Measurements from ENCODE around the gene RASEF. TPM values are rescaled to one million over a fixed set of nuclear protein-coding genes. Genes with fewer than 3 reads are reported as not detected.

RASEF gene
- total and polyA plus RNA-seq, 2 donors (not counting 3 experiments of a cell fraction or from before 2014, with no cell fraction given) = 0.11 TPM; not detected in 1

GRCh38 chr9:83002329-83002728 lies 60.6 kb downstream of the RASEF start:
- Histone ChIP-seq H4K20me1 (replicated peaks; ENCODE audit: control insufficient read depth, extremely low read depth, insufficient read depth, low read length) (no peaks in the 10 kb centered on the region), H3K4me2 (ENCODE audit: insufficient read depth, low read length) (no peak overlapping the region), H3K9me1 (replicated peaks; ENCODE audit: control insufficient read depth, extremely low read depth, insufficient read depth, low read length) (no peaks in the 10 kb centered on the region), H3K36me3 (ENCODE audit: control insufficient read depth in 2 of 2, extremely low read depth in 1 of 2, insufficient read depth in 2 of 2, low read length in 2 of 2) (no peaks in the 10 kb centered on the region), H3K27me3 (ENCODE audit: control insufficient read depth in 2 of 2, insufficient read depth in 2 of 2, low read length in 2 of 2) (no peaks in the 10 kb centered on the region), H3K9me3 (replicated peaks; ENCODE audit: control insufficient read depth, insufficient read depth, low read length) (no peaks in the 10 kb centered on the region), H3K4me1 (ENCODE audit: control insufficient read depth, extremely low read depth, insufficient read depth, low read length) (no peaks in the 10 kb centered on the region), H3K79me2 (ENCODE audit: control insufficient read depth, insufficient read depth, low read length) (no peaks in the 10 kb centered on the region), H3K9ac (replicated peaks; ENCODE audit: extremely low read depth, insufficient read depth, low read length) (no peak overlapping the region), H2AFZ (ENCODE audit: low read depth, low read length) (no peak overlapping the region), H3K4me3 (replicated peaks in 1 of 3; ENCODE audit: insufficient read depth in 1 of 3, low read depth in 1 of 3, low read length in 3 of 3) (no peak overlapping the region), H3K27ac (ENCODE audit: insufficient read depth, low read depth, low read length) (no peak overlapping the region)
- ChIA-PET CTCF (no interaction called here), POLR2A (no interaction called here)
- DNase-seq (ENCODE audit: low read depth, low spot score) (no peak), FAIRE-seq (no peak)
- BruUV-seq (replicated peaks) = no TSS peak
- no peak for TF ChIP-seq MYC (IDR thresholded peaks at IDR 0.05; ENCODE audit: low read depth, low read length)
- intact Hi-C loops (cut with micrococcal nuclease) (no loop called here), dilution Hi-C loops (cut with MboI; ENCODE audit: extremely low pct_ligation_motif_present, low sequenced_read_pairs) (no loop called here)

GRCh38 chr9:83000765-83001164 lies 62.2 kb downstream of the RASEF start:
- TF ChIP-seq MYC (IDR thresholded peaks at IDR 0.05; ENCODE audit: low read depth, low read length) (no peak), JUN (IDR thresholded peaks at IDR 0.05; ENCODE audit: borderline replicate concordance, insufficient read depth, insufficient read length, low read depth) (no peak)
- intact Hi-C loops (cut with micrococcal nuclease) = no loop called here
- no peaks in the 10 kb centered on the region for H3K36me3 ChIP-seq (ENCODE audit: control insufficient read depth in 2 of 2, extremely low read depth in 1 of 2, insufficient read depth in 2 of 2, low read length in 2 of 2)
- no peaks in the 10 kb centered on the region for H3K9me1 ChIP-seq (replicated peaks; ENCODE audit: control insufficient read depth, extremely low read depth, insufficient read depth, low read length)
- H3K4me3 ChIP-seq (replicated peaks in 1 of 3; ENCODE audit: insufficient read depth in 1 of 3, low read depth in 1 of 3, low read length in 3 of 3) = no peak overlapping the region
- dilution Hi-C loops (cut with MboI; ENCODE audit: extremely low pct_ligation_motif_present, low sequenced_read_pairs) = no loop called here
- H3K79me2 ChIP-seq (ENCODE audit: control insufficient read depth, insufficient read depth, low read length) = no peaks in the 10 kb centered on the region
- POLR2A ChIA-PET = no interaction called here
- no peaks in the 10 kb centered on the region for H3K4me1 ChIP-seq (ENCODE audit: control insufficient read depth, extremely low read depth, insufficient read depth, low read length)
- H3K27me3 ChIP-seq (ENCODE audit: control insufficient read depth in 2 of 2, insufficient read depth in 2 of 2, low read length in 2 of 2) = no peaks in the 10 kb centered on the region
- no peak overlapping the region for H3K9ac ChIP-seq (replicated peaks; ENCODE audit: extremely low read depth, insufficient read depth, low read length)
- no peak for DNase-seq (ENCODE audit: low read depth, low spot score)
- H3K27ac ChIP-seq (ENCODE audit: insufficient read depth, low read depth, low read length) = no peak overlapping the region
- H3K9me3 ChIP-seq (replicated peaks; ENCODE audit: control insufficient read depth, insufficient read depth, low read length) = no peaks in the 10 kb centered on the region
- FAIRE-seq = no peak
- CTCF ChIA-PET = no interaction called here
- H3K4me2 ChIP-seq (ENCODE audit: insufficient read depth, low read length) = no peak overlapping the region
- no peaks in the 10 kb centered on the region for H4K20me1 ChIP-seq (replicated peaks; ENCODE audit: control insufficient read depth, extremely low read depth, insufficient read depth, low read length)
- no peak overlapping the region for H2AFZ ChIP-seq (ENCODE audit: low read depth, low read length)
- BruUV-seq (replicated peaks) = no TSS peak
